GM18508 (cell line): ENCODE results near the gene PPM1E.
"Not testable (repeated sequence)": the region's sequence is repeated elsewhere in the genome, so short reads cannot be mapped to it uniquely, and the experiment has no call there.

ENCODE experiments used
- ATAC-seq: cut with Tn5 transposase; IDR thresholded peaks from one replicate; pipeline ENCODE4 v1.9.1; 2021; ENCODE audit warnings: moderate number of reproducible peaks; ENCODE audit not compliant: insufficient read depth, unreplicated experiment

The PPM1E gene

GRCh38 chr17:58932956-58933355 is 177.3 kb downstream of the PPM1E start:
- ATAC-seq, result no peak

- ATAC-seq, result no peak
Observed at GRCh38 chr17:58936295-58936694, 180.6 kb downstream of the PPM1E start.

GRCh38 chr17:58944166-58944565 is 188.5 kb downstream of the PPM1E start:
- ATAC-seq, result no peak

- ATAC-seq, result no peak
Observed at GRCh38 chr17:58947411-58947810, 191.8 kb downstream of the PPM1E start.

GRCh38 chr17:58947824-58948223 is 192.2 kb downstream of the PPM1E start:
- ATAC-seq, result no peak

GRCh38 chr17:58954358-58954757 is 198.7 kb downstream of the PPM1E start:
- not testable (repeated sequence) for ATAC-seq

GRCh38 chr17:58956997-58957724 is 201.5 kb downstream of the PPM1E start:
- ATAC-seq, result no peak

- ATAC-seq, result not testable (repeated sequence)
Observed at GRCh38 chr17:58957725-58958073, 202.0 kb downstream of the PPM1E start.

- ATAC-seq, result no peak
Observed at GRCh38 chr17:58960068-58960467, 204.4 kb downstream of the PPM1E start.

GRCh38 chr17:58965221-58965620 is 209.6 kb downstream of the PPM1E start:
- no peak for ATAC-seq

- ATAC-seq, result no peak
Observed at GRCh38 chr17:58966208-58966607, 210.6 kb downstream of the PPM1E start.

- ATAC-seq, result no peak
Observed at GRCh38 chr17:58968426-58969061, 212.9 kb downstream of the PPM1E start.

- ATAC-seq, result no peak
Observed at GRCh38 chr17:58969156-58969555, 213.5 kb downstream of the PPM1E start.

- no peak for ATAC-seq
Observed at GRCh38 chr17:58969612-58970011, 214.0 kb downstream of the PPM1E start.

GRCh38 chr17:58970609-58971450 is 215.2 kb downstream of the PPM1E start:
- ATAC-seq, result no peak

GRCh38 chr17:58974354-58974753 is 218.7 kb downstream of the PPM1E start:
- no peak for ATAC-seq

GRCh38 chr17:58976541-58976940 is 220.9 kb downstream of the PPM1E start:
- ATAC-seq, result no peak

GRCh38 chr17:58980706-58981481 is 225.2 kb downstream of the PPM1E start:
- no peak for ATAC-seq

GRCh38 chr17:58982626-58983025 is 227.0 kb downstream of the PPM1E start:
- no peak for ATAC-seq

GRCh38 chr17:58985367-58985766 is 229.7 kb downstream of the PPM1E start:
- no peak for ATAC-seq
